ENCODE results near the gene RECK. TPM values are rescaled to one million over a fixed set of nuclear protein-coding genes. Genes with fewer than 3 reads are reported as not detected.

Gene RECK
- total RNA-seq, 1 donor: 32.8 TPM

DNA sequence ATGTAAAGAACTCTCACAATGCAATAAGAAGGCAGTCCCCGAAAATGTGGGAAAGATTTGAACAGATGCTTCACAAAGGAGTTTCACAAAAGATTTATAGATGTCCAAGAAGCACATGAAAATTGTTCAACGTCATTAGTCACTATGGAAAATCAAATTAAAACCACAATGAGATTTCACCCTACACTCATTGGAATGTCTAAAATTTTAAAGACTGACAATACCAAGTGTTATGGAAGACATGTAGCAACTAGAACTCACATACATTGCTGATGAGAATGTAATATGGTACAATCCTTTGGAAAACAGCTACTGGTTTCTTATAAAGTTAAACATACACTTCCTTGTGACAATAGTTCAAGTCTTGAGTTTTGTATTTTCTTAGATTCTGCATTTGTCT is 11.0 kb upstream of the RECK start:
- no peak for TF ChIP-seq CTCF (IDR thresholded peaks at IDR 0.05; ENCODE audit: insufficient read depth, low read depth, low read length)
- H3K4me3 ChIP-seq (ENCODE audit: low read depth, low read length): no peak overlapping the region
- no peak for DNase-seq (ENCODE audit: low read depth)

DNA sequence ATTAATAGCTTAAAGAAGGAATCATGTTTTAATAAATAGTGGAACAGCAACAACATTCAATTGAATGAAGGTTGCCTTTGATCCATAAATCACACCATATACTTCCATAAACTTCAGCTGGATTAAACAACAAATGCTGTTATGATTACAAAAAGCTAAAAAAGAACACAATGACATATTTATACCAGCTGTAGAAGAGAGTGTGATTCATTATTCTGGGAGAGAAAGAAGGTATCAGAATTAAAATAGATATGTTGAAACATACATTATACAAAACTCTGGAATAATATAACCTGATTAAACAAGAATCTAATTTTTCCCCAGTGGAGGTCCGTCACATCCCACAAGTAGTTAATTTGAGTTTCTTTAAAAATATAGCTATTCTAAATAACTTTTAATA is 7.5 kb upstream of the RECK start:
- no peak overlapping the region for H3K4me3 ChIP-seq (ENCODE audit: low read depth, low read length)
- no peak for DNase-seq (ENCODE audit: low read depth)
- TF ChIP-seq CTCF (IDR thresholded peaks at IDR 0.05; ENCODE audit: insufficient read depth, low read depth, low read length): no peak

GRCh38 chr9:36029765-36030528 is 6.8 kb upstream of the RECK start:
- no peak overlapping the region for H3K4me3 ChIP-seq (ENCODE audit: low read depth, low read length)
- peak; percentile 98 for DNase-seq (ENCODE audit: low read depth)
- TF ChIP-seq CTCF (IDR thresholded peaks at IDR 0.05; ENCODE audit: insufficient read depth, low read depth, low read length): no peak

DNA sequence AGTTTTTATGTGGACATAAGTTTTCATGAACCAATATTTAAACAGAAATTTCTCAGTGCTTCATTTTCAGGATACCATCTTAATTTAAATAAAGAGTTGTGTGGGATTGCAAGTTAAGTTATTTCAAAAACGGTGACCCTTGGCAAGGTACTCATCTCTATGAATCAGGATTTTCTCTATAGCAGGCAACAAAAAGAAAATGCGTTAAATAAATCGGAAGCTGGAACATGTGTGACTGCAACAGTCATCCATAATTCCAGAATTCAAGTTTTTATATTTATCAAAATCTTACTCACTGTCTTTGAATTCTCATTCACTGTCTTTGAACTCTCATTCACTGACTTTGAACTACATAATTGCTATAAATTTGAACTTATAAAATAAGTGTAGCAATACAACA is 5.8 kb upstream of the RECK start:
- no peak for TF ChIP-seq CTCF (IDR thresholded peaks at IDR 0.05; ENCODE audit: insufficient read depth, low read depth, low read length)
- no peak overlapping the region for H3K4me3 ChIP-seq (ENCODE audit: low read depth, low read length)
- DNase-seq (ENCODE audit: low read depth): no peak

DNA sequence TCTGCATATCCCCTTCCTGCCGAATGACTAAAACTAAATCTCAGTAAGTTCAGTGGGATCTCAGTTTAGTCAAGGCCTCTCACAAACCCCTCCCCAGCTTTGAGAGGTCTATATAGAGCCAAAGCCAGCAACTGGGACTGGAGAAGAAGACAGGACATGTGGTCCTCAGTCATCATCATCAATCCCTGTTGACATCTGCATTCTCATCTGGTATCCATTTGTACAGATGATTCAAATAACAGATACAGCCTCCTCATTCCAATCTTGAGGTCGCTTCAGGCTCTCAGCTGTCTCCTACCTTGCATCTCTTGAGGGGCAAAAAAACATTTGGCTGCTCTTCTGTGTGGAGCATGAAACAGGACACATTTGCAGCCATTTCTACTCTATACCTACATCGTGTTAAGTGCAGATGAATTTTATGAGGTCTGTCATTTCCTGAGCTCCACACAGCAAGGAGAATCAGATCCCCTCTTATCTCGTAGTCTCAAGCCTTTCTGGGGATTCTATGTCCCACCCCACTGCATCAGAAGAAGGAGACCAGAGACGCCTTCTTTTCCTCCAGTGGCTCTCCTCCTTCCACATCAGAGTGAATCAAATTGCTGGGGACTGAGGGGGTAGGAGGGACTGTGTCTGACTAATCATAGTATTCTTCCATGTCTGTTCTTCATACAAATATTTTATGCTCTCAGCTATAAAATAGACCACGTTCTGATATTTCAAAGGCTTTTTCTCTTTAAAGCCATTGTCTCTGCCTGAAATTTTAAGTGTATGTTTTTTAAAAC is 4.7 kb upstream of the RECK start:
- no peak overlapping the region for H3K4me3 ChIP-seq (ENCODE audit: low read depth, low read length)
- TF ChIP-seq CTCF (IDR thresholded peaks at IDR 0.05; ENCODE audit: insufficient read depth, low read depth, low read length): no peak
- no peak for DNase-seq (ENCODE audit: low read depth)

- H3K4me3 ChIP-seq (ENCODE audit: low read depth, low read length): no peak overlapping the region
- TF ChIP-seq CTCF (IDR thresholded peaks at IDR 0.05; ENCODE audit: insufficient read depth, low read depth, low read length): no peak
- DNase-seq (ENCODE audit: low read depth): no peak
Measured at GRCh38 chr9:36033788-36034187, 2.9 kb upstream of the RECK start.
